SK-N-SH treated with all-trans-retinoic acid at 6 μM for 48 hours (cell line): ENCODE data around the gene SLC37A1.

Source experiments
- ATAC-seq: fragments of 200-7000 bp; cut with Tn5 transposase; 3 replicates; pipeline ENCODE4 v1.9.1; 2020; ENCODE audit warnings: mild to moderate bottlenecking, moderate library complexity
- ARNTL ChIP-seq: fragments of 450-650 bp; formaldehyde crosslinking; IDR thresholded peaks from 2 replicates; pipeline ENCODE4 v1.5.0; 2020; ENCODE audit warnings: low read depth, mild to moderate bottlenecking, moderate library complexity, borderline replicate concordance
- BACH2 ChIP-seq: fragments of 250-450 bp; sonication (Bioruptor Pico); IDR thresholded peaks from 2 replicates; pipeline ENCODE4 v1.9.0; 2021; ENCODE audit warnings: mild to moderate bottlenecking, borderline replicate concordance
- CREB5 ChIP-seq: fragments of 250-450 bp; sonication (Bioruptor Pico); IDR thresholded peaks from 2 replicates; pipeline ENCODE4 v1.5.1; 2020; ENCODE audit warnings: low read depth, mild to moderate bottlenecking, moderate library complexity
- CSDC2 ChIP-seq: fragments of 250-450 bp; sonication (Bioruptor Pico); IDR thresholded peaks from 2 replicates; pipeline ENCODE4 v1.5.0; 2020; ENCODE audit warnings: mild to moderate bottlenecking, moderate library complexity
- ESRRG ChIP-seq: fragments of 250-450 bp; sonication (Bioruptor Pico); IDR thresholded peaks from 2 replicates; pipeline ENCODE4 v1.6.1; 2021; ENCODE audit warnings: mild to moderate bottlenecking
- GLIS3 ChIP-seq: fragments of 250-450 bp; sonication (Bioruptor Pico); IDR thresholded peaks from 2 replicates; pipeline ENCODE4 v1.5.0; 2020; ENCODE audit warnings: mild to moderate bottlenecking, moderate library complexity
- ISL1 ChIP-seq: fragments of 250-450 bp; sonication (Bioruptor Pico); IDR thresholded peaks from 2 replicates; pipeline ENCODE4 v2.1.2; 2022; ENCODE audit warnings: mild to moderate bottlenecking, moderate library complexity
- PPARA ChIP-seq: fragments of 250-450 bp; sonication (Bioruptor Pico); IDR thresholded peaks from 2 replicates; pipeline ENCODE4 v1.5.0; 2020; ENCODE audit warnings: mild to moderate bottlenecking, borderline replicate concordance
- SNAI2 ChIP-seq: fragments of 250-450 bp; sonication (Bioruptor Pico); IDR thresholded peaks from 2 replicates; pipeline ENCODE4 v1.5.0; 2020; ENCODE audit warnings: mild to moderate bottlenecking, moderate library complexity
- TCF4 ChIP-seq: fragments of 250-450 bp; sonication (Bioruptor Pico); IDR thresholded peaks from 2 replicates; pipeline ENCODE4 v1.8.0; 2021; ENCODE audit warnings: mild to moderate bottlenecking, moderate library complexity, borderline replicate concordance
- TOX ChIP-seq: fragments of 250-450 bp; sonication (Bioruptor Pico); IDR thresholded peaks from 2 replicates; pipeline ENCODE4 v1.8.0; 2021; ENCODE audit warnings: mild to moderate bottlenecking, moderate library complexity, borderline replicate concordance
- ZFP3 ChIP-seq: fragments of 250-450 bp; sonication (Bioruptor Pico); IDR thresholded peaks from 2 replicates; pipeline ENCODE4 v1.5.0; 2020; ENCODE audit warnings: mild to moderate bottlenecking, moderate library complexity
- ZFP30 ChIP-seq: fragments of 450-650 bp; formaldehyde crosslinking; IDR thresholded peaks from 2 replicates; pipeline ENCODE4 v1.5.0; 2022; ENCODE audit warnings: mild to moderate bottlenecking, moderate library complexity
- ZNF70 ChIP-seq: fragments of 450-650 bp; formaldehyde crosslinking; IDR thresholded peaks from 2 replicates; pipeline ENCODE4 v1.5.0; 2020; ENCODE audit warnings: mild to moderate bottlenecking, moderate library complexity
- ZNF8 ChIP-seq: fragments of 450-650 bp; formaldehyde crosslinking; IDR thresholded peaks from 2 replicates; pipeline ENCODE4 v1.5.0; 2020; ENCODE audit warnings: mild to moderate bottlenecking, moderate library complexity
- TF ChIP-seq, protein P1 (sequence below): fragments of 250-450 bp; sonication (Bioruptor Pico); IDR thresholded peaks from 2 replicates; pipeline ENCODE4 v1.8.0; 2020; ENCODE audit warnings: mild to moderate bottlenecking, moderate library complexity, borderline replicate concordance
- TF ChIP-seq, protein P2 (sequence below): fragments of 250-450 bp; sonication (Bioruptor Pico); IDR thresholded peaks from 2 replicates; pipeline ENCODE4 v1.5.0; 2020; ENCODE audit warnings: mild to moderate bottlenecking, moderate library complexity
- TF ChIP-seq, protein P3 (sequence below): fragments of 250-450 bp; sonication (Bioruptor Pico); IDR thresholded peaks from 2 replicates; pipeline ENCODE4 v1.5.1; 2021; ENCODE audit warnings: mild to moderate bottlenecking, moderate library complexity

Gene SLC37A1

DNA sequence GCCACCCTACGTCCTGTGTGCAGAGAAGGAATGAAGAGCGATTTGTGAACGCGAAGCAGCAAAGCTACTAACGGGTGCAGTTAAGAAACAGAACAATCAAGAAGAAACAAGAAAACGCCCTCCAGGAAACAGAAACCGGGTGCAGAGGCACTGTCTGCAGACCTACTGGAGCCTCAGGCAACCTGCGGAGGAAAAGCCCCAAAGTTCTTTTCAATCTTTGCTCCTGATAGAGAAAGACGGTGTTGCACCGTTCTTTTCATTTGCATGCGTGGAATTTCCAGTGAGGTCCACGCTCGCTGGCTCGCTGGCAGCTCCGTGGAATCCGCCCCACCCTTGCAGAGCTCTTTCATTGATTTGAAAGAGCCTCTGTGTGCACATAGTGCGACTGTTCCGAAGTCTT lies 102.8 kb downstream of the SLC37A1 start:
- TF ChIP-seq ZFP3 (CRISPR knock-in tag), result no peak
- no peak for TF ChIP-seq SNAI2 (CRISPR knock-in tag)
- TF ChIP-seq BACH2 (CRISPR knock-in tag), result no peak
- no peak for TF ChIP-seq GLIS3 (CRISPR knock-in tag)
- no peak for TF ChIP-seq ESRRG (CRISPR knock-in tag)
- no peak for TF ChIP-seq ZFP30 (CRISPR knock-in tag)
- no peak for TF ChIP-seq TCF4 (CRISPR knock-in tag)
- TF ChIP-seq CREB5 (CRISPR knock-in tag), result no peak
- TF ChIP-seq, protein P1, sequence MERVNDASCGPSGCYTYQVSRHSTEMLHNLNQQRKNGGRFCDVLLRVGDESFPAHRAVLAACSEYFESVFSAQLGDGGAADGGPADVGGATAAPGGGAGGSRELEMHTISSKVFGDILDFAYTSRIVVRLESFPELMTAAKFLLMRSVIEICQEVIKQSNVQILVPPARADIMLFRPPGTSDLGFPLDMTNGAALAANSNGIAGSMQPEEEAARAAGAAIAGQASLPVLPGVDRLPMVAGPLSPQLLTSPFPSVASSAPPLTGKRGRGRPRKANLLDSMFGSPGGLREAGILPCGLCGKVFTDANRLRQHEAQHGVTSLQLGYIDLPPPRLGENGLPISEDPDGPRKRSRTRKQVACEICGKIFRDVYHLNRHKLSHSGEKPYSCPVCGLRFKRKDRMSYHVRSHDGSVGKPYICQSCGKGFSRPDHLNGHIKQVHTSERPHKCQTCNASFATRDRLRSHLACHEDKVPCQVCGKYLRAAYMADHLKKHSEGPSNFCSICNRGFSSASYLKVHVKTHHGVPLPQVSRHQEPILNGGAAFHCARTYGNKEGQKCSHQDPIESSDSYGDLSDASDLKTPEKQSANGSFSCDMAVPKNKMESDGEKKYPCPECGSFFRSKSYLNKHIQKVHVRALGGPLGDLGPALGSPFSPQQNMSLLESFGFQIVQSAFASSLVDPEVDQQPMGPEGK, result no peak
- TF ChIP-seq, protein P2, sequence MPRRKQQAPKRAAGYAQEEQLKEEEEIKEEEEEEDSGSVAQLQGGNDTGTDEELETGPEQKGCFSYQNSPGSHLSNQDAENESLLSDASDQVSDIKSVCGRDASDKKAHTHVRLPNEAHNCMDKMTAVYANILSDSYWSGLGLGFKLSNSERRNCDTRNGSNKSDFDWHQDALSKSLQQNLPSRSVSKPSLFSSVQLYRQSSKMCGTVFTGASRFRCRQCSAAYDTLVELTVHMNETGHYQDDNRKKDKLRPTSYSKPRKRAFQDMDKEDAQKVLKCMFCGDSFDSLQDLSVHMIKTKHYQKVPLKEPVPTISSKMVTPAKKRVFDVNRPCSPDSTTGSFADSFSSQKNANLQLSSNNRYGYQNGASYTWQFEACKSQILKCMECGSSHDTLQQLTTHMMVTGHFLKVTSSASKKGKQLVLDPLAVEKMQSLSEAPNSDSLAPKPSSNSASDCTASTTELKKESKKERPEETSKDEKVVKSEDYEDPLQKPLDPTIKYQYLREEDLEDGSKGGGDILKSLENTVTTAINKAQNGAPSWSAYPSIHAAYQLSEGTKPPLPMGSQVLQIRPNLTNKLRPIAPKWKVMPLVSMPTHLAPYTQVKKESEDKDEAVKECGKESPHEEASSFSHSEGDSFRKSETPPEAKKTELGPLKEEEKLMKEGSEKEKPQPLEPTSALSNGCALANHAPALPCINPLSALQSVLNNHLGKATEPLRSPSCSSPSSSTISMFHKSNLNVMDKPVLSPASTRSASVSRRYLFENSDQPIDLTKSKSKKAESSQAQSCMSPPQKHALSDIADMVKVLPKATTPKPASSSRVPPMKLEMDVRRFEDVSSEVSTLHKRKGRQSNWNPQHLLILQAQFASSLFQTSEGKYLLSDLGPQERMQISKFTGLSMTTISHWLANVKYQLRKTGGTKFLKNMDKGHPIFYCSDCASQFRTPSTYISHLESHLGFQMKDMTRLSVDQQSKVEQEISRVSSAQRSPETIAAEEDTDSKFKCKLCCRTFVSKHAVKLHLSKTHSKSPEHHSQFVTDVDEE, result no peak
- TF ChIP-seq ISL1 (CRISPR knock-in tag), result no peak
- no peak for TF ChIP-seq ARNTL (CRISPR knock-in tag)
- no peak for TF ChIP-seq ZNF8 (CRISPR knock-in tag)

DNA sequence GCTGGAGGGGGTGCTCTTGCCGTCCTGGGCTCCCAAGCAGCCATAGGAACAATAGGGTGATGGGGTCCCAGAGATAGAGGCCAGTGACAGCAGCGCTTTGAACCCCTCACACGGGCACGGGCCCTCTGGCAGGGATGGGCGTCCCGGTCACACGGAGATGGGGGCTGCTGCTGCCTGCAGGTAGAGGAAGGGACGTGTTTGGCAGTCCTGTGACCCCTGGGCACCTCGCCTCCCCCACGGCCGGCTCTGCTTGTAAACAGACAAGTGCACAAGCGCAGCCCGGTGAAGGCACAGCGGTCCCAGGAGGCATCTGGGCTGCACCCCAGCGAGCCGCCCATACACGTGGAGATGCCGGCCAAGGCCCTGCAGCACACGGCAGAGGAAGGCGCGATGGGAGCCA lies 103.3 kb downstream of the SLC37A1 start:
- ATAC-seq, result no peak
- TF ChIP-seq ZNF70 (CRISPR knock-in tag), result no peak
- TF ChIP-seq ZFP30 (CRISPR knock-in tag), result no peak
- TF ChIP-seq ARNTL (CRISPR knock-in tag), result no peak
- TF ChIP-seq CSDC2 (CRISPR knock-in tag), result no peak
- TF ChIP-seq BACH2 (CRISPR knock-in tag), result no peak
- TF ChIP-seq, protein P2, result no peak
- TF ChIP-seq PPARA (CRISPR knock-in tag), result no peak
- no peak for TF ChIP-seq ZNF8 (CRISPR knock-in tag)
- TF ChIP-seq CREB5 (CRISPR knock-in tag), result no peak
- TF ChIP-seq ISL1 (CRISPR knock-in tag), result no peak

More for the DNA sequence above, 102.8 kb downstream of the SLC37A1 start:
- ATAC-seq, result no peak

DNA sequence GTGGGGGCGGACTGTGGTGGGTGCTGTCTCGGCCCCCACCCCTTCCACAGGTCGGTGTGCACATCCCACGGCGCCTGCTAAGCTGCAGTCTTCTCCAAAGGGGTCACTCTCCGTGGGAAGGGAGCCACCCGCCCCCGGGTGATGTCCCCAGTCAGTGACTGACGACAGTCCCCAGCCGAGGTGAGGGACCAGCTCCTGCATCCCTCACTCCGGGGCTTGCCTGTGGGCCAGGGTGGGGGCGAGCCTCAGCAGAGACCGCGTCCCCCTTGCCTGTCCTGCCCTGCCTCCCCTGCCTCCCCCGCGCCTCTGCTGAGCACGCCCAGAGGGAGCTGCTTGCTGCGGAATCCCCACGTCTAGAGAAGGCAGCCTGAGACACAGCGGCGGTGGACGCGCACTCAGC lies 103.8 kb downstream of the SLC37A1 start:
- TF ChIP-seq TOX (CRISPR knock-in tag), result no peak
- TF ChIP-seq PPARA (CRISPR knock-in tag), result no peak
- TF ChIP-seq ZNF8 (CRISPR knock-in tag), result no peak
- ATAC-seq, result no peak

DNA sequence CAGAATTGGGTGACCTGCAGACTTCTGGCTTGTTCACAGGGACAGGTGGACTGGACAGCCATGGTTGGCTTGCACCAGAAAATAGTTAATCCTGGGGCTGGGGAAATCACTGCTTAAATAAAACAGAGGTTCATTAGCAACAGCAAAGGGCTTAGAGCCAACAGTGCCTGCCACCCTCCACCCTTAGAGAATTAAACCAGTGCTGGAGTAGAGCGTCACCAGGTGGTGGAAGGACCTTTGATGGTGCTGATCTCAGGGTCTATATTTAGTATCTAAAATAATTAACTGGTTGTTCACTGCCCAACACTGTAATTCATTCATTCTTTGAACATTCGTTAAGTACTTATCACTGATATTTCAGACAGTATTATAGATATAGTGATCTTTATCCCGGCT lies 105.1 kb downstream of the SLC37A1 start:
- TF ChIP-seq, protein P3, sequence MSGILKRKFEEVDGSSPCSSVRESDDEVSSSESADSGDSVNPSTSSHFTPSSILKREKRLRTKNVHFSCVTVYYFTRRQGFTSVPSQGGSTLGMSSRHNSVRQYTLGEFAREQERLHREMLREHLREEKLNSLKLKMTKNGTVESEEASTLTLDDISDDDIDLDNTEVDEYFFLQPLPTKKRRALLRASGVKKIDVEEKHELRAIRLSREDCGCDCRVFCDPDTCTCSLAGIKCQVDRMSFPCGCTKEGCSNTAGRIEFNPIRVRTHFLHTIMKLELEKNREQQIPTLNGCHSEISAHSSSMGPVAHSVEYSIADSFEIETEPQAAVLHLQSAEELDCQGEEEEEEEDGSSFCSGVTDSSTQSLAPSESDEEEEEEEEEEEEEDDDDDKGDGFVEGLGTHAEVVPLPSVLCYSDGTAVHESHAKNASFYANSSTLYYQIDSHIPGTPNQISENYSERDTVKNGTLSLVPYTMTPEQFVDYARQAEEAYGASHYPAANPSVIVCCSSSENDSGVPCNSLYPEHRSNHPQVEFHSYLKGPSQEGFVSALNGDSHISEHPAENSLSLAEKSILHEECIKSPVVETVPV (CRISPR knock-in tag), result no peak
- TF ChIP-seq ARNTL (CRISPR knock-in tag) (no peak), ZFP30 (CRISPR knock-in tag) (no peak), PPARA (CRISPR knock-in tag) (no peak)
- no peak for ATAC-seq
